PC-3 (cell line): ENCODE results near the gene CYTH1.

ENCODE experiments used
- EZH2 ChIP-seq: fragments of 300-600 bp; sonication (generic); IDR thresholded peaks from one replicate; pipeline ENCODE4 v1.6.1; 2017; ENCODE audit warnings: antibody characterized with exemption, mild to moderate bottlenecking, low read length; ENCODE audit not compliant: unreplicated experiment
- TF ChIP-seq, protein P1 (sequence below): fragments of 300-600 bp; sonication (generic); conservative IDR thresholded peaks from 2 replicates; pipeline ENCODE4 v1.5.1; 2017; ENCODE audit warnings: antibody characterized with exemption, low read depth, mild to moderate bottlenecking, low read length

DNA sequence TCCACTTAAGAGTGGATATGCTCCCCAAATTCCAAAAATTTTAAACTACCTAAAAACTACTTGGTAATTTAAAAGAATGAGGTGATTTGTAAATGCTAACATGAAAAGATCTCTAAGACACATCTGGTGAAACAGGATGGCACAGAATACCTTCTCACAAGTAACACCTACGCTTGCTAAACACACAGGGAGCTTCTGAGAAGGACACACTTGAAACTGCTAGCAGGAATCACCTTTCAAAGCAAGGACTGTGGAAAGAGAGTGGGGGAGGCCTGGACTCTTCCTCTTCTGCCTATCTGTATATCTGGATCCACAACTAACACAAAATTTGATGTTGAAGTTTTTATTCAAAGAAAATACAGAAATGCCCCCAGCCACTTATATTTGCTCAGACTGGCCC, 52.4 kb downstream of the CYTH1 start:
- TF ChIP-seq, protein P1, sequence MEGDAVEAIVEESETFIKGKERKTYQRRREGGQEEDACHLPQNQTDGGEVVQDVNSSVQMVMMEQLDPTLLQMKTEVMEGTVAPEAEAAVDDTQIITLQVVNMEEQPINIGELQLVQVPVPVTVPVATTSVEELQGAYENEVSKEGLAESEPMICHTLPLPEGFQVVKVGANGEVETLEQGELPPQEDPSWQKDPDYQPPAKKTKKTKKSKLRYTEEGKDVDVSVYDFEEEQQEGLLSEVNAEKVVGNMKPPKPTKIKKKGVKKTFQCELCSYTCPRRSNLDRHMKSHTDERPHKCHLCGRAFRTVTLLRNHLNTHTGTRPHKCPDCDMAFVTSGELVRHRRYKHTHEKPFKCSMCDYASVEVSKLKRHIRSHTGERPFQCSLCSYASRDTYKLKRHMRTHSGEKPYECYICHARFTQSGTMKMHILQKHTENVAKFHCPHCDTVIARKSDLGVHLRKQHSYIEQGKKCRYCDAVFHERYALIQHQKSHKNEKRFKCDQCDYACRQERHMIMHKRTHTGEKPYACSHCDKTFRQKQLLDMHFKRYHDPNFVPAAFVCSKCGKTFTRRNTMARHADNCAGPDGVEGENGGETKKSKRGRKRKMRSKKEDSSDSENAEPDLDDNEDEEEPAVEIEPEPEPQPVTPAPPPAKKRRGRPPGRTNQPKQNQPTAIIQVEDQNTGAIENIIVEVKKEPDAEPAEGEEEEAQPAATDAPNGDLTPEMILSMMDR, result no peak
- TF ChIP-seq EZH2, result no peak
